ENCODE measurements around the gene TLE7. TPM values are rescaled to one million over a fixed set of nuclear protein-coding genes. Genes with fewer than 3 reads are reported as not detected.

TLE7 gene
- polyA plus RNA-seq, 1 of the 3 experiments (the other 2 are of a cell fraction), result not detected

DNA sequence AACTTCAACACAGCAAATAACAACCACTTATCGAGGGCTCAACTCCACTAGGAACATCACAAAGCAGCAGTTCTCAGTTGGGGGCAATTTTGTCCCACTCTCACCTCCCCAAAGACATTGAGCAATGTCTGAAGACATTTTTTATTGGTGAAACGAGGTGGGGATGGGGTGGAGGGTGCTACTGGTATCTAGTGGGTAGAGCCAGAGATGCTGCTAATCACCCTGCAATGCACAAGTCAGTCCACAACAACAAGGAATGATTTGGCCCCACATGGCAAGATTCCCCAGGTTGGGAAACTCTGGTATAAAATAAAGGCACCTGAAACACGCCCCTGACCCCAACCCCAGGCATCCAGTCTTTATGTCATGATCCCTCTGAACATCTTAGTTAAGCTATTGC, 33.3 kb downstream of the TLE7 start:
- CTCF ChIA-PET, result interaction anchor here (0.9 to 6.0 kb wide), 2 partner anchors 92 to 202 kb away, joined by 3 to 162 read pairs; no protein-coding TSS in a partner anchor

More for the DNA sequence above, 33.3 kb downstream of the TLE7 start:
- Histone ChIP-seq H3K9ac (no peak overlapping the region), H3K9me2 (no peaks in the 10 kb centered on the region), H2AFZ (ENCODE audit: low read depth) (no peak overlapping the region), H3F3A (replicated peaks; ENCODE audit: insufficient read depth) (no peaks in the 10 kb centered on the region), H3K4me2 (no peak overlapping the region), H3K9me3 (no peaks in the 10 kb centered on the region), H3K4me3 (ENCODE audit: low read depth in 2 of 2, low read length in 1 of 2) (no peak overlapping the region), H3K4me1 (ENCODE audit: control insufficient read depth in 1 of 2, insufficient read depth in 2 of 2, low read depth in 1 of 2, low read length in 1 of 2) (no peaks in the 10 kb centered on the region; a peak in 1 of 4 replicates), H3K27me3 (ENCODE audit: insufficient read depth) (peaks cover 20% of the 10 kb centered on the region; the same call in 1 of the 2 replicates), H4K20me1 (ENCODE audit: insufficient read depth) (no peaks in the 10 kb centered on the region), H3K36me3 (replicated peaks in 1 of 2; ENCODE audit: control insufficient read depth in 1 of 2, insufficient read depth in 2 of 2, low read length in 1 of 2) (no peaks in the 10 kb centered on the region), H3K27ac (ENCODE audit: low read depth in 2 of 2, low read length in 1 of 2) (no peak overlapping the region), H3K79me2 (ENCODE audit: insufficient read depth) (no peaks in the 10 kb centered on the region)
- POLR2A ChIA-PET, result no interaction called here
- TF ChIP-seq EP300 (IDR thresholded peaks at IDR 0.05; ENCODE audit: borderline replicate concordance in 1 of 2, low read depth in 1 of 2, low read length in 1 of 2) (no peak), NRF1 (IDR thresholded peaks at IDR 0.05; ENCODE audit: low read depth, low read length) (no peak), RAD21 (IDR thresholded peaks at IDR 0.05; ENCODE audit: low read length) (no peak), FOXJ3 (CRISPR knock-in tag; IDR thresholded peaks at IDR 0.05) (no peak), SMC3 (IDR thresholded peaks at IDR 0.05; ENCODE audit: low read depth, low read length) (no peak), TEAD4 (IDR thresholded peaks at IDR 0.05; ENCODE audit: borderline replicate concordance, insufficient read depth) (no peak), RXRA (IDR thresholded peaks at IDR 0.05; ENCODE audit: borderline replicate concordance, low read depth) (no peak), GABPA (IDR thresholded peaks at IDR 0.05; ENCODE audit: low read depth) (no peak), TAF1 (IDR thresholded peaks at IDR 0.05; ENCODE audit: borderline replicate concordance, low read depth, low read length) (no peak), POLR2AphosphoS5 (IDR thresholded peaks at IDR 0.05; ENCODE audit: low read depth, low read length) (no peak), CHD2 (IDR thresholded peaks at IDR 0.05; ENCODE audit: low read length, partially characterized antibody) (no peak), ELF1 (IDR thresholded peaks at IDR 0.05) (no peak)
- TF ChIP-seq, protein P1, sequence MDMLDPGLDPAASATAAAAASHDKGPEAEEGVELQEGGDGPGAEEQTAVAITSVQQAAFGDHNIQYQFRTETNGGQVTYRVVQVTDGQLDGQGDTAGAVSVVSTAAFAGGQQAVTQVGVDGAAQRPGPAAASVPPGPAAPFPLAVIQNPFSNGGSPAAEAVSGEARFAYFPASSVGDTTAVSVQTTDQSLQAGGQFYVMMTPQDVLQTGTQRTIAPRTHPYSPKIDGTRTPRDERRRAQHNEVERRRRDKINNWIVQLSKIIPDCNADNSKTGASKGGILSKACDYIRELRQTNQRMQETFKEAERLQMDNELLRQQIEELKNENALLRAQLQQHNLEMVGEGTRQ (IDR thresholded peaks at IDR 0.05; ENCODE audit: borderline replicate concordance, low read depth, low read length), result no peak
- TF ChIP-seq, protein P2, sequence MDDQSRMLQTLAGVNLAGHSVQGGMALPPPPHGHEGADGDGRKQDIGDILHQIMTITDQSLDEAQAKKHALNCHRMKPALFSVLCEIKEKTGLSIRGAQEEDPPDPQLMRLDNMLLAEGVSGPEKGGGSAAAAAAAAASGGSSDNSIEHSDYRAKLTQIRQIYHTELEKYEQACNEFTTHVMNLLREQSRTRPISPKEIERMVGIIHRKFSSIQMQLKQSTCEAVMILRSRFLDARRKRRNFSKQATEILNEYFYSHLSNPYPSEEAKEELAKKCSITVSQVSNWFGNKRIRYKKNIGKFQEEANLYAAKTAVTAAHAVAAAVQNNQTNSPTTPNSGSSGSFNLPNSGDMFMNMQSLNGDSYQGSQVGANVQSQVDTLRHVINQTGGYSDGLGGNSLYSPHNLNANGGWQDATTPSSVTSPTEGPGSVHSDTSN (IDR thresholded peaks at IDR 0.05), result no peak
- TF ChIP-seq, protein P3, sequence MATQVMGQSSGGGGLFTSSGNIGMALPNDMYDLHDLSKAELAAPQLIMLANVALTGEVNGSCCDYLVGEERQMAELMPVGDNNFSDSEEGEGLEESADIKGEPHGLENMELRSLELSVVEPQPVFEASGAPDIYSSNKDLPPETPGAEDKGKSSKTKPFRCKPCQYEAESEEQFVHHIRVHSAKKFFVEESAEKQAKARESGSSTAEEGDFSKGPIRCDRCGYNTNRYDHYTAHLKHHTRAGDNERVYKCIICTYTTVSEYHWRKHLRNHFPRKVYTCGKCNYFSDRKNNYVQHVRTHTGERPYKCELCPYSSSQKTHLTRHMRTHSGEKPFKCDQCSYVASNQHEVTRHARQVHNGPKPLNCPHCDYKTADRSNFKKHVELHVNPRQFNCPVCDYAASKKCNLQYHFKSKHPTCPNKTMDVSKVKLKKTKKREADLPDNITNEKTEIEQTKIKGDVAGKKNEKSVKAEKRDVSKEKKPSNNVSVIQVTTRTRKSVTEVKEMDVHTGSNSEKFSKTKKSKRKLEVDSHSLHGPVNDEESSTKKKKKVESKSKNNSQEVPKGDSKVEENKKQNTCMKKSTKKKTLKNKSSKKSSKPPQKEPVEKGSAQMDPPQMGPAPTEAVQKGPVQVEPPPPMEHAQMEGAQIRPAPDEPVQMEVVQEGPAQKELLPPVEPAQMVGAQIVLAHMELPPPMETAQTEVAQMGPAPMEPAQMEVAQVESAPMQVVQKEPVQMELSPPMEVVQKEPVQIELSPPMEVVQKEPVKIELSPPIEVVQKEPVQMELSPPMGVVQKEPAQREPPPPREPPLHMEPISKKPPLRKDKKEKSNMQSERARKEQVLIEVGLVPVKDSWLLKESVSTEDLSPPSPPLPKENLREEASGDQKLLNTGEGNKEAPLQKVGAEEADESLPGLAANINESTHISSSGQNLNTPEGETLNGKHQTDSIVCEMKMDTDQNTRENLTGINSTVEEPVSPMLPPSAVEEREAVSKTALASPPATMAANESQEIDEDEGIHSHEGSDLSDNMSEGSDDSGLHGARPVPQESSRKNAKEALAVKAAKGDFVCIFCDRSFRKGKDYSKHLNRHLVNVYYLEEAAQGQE (IDR thresholded peaks at IDR 0.05; ENCODE audit: low read depth, low read length), result no peak
- 0% methylated on average over 3 of the region's 3 CpGs for WGBS (ENCODE audit: low lambda C conversion rate)
- DNase-seq, result no peak

All from SK-N-SH (cell line).